ENCODE data around the gene TRAM2.

TRAM2 gene

DNA sequence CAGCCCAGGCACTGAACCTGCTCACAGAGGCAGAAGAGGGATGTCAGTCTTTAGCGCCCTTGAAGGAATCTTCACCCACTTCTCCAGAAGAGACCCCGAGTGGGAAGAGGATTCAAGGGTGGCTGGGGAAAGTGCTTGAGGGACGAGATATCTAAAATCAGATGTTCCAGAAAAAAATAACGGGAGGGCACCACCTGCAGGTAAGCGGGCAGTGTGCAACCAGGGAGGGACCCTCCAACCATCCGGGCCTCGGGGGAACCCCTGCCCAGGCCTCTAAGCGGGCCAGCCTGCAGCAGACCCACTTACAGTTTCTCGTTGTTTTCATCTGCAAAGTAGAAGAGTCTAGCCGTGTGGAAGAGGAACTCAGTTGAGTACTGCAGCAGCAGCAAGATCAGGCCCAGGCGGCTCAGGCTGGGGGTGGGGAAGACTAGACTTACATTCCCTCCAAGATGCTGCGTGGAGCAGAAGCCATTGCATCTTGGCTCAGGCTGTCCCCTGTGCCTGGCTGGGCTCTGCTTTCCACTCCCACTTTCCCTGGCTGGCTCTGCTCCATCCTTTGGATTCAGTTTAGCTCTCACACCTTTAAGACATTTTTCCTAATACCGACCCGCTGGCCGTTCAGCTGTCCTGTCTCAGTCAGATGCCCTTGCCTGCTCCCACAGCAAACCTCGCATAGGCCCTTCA lies 71.0 kb downstream of the TRAM2 start:
- FAIRE-seq: no peak

DNA sequence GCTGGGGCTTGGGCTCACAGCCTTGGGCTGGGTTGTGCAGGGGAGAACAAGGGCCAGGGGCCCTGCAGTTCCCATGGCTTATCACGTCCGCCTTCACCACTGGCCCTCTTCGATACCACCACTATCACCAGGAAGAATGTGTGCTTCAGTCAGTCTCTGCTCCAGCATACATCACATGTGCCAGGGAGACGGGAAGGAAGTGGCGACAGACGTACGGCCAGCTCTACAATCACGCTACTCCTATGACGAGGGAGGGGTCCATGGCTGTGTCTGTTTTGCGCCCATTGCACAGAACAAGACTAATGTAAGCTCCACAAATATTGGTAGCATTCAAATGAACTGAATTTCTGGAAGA lies 72.1 kb downstream of the TRAM2 start:
- no peak for FAIRE-seq

DNA sequence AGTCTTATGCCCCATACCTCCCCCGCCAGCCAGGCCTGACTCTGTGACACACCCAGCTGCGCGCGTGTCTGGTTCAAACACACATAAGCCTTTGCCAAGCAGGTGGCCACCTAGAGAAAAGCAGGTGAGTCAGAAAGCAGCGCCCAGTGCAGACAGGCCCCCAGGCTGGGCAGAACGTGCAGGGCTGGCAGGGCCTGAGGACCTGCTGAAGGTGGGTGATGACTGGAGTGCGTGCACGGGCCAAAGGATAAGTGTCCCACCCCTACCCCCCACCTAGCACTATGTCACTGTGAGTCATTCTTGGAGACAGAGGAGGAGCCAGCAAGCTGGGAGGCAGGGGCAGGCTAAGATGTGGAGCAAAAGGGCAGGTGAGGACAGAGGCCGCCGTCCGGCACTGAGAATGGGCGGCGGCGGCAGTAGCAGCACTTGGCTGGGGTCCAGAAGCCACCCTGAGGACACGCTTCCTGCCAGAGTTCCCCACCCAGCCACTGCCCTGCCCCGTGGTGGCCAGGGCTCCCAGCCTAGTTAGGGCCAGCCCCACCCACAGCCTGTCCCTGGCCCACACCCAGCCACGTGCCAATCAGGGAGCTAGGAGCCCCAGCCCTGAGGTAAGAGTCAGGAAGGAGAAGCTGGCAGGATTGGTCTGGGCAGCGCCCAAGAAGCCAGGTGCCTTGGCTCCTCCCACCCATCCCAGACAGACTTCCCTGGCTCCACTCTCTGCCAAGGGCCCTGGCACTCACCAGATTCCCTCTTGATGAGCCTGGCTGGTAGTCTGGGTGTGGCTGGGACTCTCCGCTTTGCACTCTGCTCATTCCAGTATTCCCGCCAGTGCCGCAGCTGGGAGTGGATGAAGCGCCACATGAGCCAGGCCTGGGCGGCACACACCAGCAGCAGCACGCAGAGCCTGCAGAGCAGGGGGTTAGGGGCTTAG lies 72.7 kb downstream of the TRAM2 start:
- no peak for FAIRE-seq

DNA sequence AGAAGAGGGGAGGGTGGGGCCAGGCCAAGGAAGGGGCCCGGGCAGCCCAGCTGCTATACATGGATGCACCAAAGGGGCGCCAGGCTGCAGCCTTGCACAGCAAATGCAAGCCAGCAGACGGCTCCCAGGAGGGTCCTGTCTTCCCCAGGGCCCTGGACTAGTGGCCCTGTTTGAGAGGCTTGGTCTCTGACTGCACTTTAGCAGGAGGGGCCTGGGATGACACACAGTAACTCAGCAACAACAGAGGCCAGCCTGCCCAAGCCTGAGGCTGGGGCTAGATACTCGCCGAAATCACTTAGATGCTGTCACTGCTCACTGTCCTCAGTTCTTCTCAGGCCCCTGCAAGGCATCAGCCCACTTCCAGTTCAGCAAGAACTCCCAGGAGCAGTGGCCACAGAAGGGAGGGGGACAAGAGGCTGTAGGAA lies 73.5 kb downstream of the TRAM2 start:
- FAIRE-seq: no peak

DNA sequence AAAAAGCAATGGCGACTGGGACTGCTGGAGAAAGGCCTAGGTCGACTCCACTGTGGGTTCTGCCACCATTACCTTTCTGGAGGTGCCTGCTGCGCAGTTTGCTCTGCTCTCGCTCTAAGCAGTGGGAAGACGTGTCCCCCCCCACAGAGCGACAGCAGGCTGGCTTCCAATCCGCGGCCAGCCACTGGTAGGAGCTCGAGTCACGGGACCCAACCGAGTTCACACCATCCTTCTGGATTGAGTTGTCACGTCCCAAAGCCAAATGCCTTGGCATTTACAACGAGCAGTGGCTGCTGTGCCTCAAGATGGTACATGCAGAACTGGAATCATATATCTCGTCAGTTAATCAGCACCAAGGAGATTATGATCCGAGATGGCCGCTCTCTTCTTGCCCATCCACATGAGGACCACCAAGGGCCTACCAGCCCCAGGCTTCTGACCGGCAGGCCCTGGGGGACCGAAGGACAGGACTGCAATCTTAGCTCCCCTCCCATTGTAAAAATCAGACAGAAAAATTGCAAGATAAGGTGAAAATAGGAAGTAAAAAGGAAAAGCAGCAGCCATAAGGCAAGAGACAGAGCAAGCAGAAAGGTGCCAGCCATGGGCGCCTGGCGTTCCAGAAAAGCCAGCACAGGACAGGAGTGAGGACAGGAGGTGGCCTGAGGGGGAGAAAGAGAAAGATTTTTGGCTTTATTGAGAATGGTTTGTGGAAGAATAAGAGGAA lies 74.4 kb downstream of the TRAM2 start:
- FAIRE-seq: no peak

DNA sequence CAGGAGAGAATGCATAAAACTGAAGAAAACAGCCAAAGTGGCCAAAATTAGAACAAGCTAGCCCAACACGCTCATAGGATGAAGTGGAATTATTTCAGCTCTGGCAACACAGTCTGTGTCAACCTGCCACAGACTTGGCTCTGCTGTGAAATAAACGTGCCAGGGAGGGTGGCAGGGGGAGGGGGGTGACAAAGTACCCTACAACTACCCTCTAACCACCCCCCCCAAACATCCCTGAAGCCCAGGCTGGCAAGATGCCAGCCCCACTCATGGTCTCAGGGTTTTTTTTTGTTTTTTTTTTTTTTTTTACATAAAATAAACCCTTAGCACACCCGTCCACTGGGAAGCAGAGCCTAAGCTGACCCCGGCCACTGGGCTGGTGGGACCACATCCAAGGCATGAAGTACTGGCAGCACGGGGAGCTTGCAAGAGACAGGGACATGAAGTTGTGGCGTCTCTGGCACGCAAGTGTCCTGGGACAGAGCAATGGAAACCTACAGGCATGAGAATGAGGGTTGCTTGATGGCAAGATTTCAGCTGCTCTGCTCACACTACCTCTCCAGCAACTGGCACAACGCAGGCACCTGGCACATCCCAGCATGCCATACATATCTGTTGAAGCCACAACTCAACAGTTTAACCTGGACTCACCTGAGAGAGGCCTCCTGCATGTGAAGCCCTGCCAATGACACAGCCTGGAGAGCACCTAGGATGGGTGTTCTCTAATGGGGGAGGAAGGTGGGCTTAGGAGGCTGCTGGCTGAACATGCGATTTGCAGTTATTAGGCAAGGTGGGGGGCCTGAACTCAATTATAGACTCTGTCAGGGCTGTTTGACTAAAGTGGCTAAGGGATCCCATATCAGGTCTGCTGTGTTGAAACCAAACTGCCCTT lies 76.4 kb downstream of the TRAM2 start:
- no peak for FAIRE-seq

DNA sequence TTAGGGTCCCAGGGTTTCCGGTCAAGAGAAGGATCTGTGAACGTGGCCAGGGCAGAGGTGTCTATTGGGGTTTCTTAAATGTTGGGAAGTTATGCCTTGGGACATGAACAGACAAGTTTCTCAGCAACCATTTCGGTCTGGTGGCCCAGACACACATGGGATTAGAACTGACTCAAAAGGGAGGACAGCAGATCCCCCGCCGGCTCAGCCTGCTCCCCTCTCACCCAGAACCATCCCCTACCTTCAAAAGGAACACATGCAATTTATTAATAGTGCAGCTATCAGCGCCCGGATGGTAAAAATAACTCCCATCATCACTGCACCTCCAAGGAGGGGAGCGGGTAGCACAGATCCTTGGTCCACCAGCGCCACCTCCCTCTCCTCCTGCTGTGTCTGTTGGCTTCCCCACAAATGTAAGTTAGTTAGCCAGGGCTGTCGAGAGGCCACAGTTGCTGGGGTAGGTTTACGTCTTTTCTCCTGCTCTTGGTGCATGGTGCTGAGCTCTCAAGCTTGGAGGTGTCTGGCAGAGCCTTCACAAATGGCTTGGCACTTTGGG lies 77.1 kb downstream of the TRAM2 start:
- FAIRE-seq: no peak

DNA sequence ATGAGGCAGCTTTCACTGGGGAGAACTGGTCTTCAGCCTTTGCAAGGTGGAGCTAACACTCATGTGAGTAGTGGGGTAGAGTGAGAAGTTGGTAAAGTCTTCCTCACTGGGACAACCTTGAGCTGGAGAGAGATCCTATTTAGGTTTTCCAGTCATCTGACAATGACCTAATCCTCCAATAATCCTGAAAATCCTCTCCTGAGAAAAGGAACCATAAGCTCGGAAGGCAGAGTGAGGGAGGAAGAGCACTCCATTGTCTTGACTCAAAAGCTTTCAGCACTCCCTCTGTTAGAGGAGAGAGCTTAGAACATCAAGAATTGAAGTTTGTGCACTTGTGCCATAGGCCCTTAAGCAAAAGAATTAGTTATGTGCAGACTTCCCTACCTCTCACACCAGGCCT lies 77.8 kb downstream of the TRAM2 start:
- FAIRE-seq: no peak

DNA sequence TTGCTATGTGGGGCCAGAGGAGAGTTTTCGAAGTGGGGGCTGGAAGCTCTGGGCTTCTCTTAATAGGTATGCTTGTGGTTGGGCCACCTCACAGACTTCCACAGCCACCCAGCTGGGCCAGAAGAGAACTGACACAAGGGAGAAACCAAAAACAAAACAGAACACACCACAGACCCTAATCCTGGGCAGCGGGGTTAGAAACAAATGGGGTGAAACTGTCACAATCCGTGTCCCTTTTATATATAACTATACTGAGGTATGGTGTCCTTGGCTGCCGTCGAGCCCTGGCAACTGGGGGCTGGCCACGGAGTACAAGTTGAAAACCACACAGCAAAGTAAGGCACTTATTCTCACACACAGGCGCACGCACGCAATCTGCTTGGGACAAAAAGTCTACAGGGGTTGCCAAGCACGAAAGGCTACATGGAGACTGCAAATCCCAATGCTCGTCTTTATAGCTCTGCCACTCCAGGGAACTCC lies 78.3 kb downstream of the TRAM2 start:
- no peak for FAIRE-seq

DNA sequence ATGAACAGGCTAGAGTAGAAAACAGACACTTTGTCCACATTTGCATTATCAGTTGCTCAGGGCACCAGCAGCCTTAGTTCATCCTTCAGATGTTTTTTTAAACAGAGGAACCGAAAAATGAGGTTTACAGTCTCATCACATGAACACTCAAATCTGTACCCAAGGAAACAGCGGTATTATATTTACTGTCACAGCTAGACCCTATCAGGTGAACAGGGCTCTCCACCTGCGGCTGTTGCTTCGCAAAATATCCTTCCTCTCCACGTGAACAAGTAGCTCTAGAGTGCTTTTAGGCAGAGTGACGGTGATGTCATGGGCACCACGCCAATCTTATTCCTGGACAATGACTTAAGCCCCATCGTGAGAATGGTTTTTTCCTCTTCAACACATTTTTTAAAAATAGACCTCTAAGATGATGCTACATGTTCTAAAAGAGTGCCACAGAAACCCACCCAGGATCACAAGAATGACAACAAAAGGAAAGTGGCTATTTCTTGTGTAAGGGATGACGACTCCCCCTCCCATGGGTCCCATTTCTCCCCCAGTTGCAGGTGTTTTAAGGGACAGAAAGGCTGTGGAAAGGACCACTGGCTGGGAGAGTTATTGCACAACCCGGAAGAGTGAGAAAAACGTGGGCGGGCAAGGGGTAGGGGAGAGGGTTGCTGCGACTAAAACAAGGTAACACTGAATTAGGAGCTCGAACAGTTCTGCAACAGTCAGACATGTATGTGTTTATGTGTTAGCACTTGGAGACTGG lies 79.0 kb downstream of the TRAM2 start:
- FAIRE-seq: no peak

DNA sequence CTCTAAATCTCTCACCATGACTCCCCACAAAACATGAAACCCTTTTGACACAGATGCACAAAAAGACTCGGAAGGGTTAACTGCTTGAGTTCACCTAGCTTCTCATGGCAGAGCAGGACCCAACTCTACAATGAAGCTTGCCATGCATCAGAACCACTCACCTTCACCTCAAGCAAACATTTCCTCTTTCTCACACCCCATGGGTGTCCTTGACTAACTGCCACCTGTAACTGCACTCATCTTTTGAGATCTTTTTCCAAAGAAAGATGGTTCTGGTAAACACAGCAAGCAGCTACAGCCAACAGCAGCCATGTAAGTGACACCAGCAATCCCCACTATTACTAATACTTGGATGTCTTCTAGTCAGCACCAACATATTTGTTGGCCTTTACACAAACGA lies 80.2 kb downstream of the TRAM2 start:
- FAIRE-seq: no peak

DNA sequence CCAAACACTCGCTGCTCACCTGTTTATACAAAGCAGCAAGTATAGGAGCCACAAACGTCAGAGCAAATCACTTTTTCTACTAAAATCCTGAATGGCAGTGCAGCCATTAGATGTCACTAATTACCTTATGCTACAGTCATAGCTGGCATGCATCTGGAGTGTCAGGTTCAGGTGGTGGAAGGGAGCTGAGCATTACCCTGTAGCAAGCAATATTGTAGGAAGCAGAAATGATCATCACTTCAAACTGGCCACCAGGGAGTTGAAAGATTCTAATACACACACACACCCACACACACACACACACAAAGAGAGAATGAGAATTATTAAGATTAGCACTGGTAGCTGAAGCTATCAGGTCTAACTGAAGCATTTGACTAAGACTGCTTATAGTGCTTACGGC lies 80.9 kb downstream of the TRAM2 start:
- FAIRE-seq: no peak

DNA sequence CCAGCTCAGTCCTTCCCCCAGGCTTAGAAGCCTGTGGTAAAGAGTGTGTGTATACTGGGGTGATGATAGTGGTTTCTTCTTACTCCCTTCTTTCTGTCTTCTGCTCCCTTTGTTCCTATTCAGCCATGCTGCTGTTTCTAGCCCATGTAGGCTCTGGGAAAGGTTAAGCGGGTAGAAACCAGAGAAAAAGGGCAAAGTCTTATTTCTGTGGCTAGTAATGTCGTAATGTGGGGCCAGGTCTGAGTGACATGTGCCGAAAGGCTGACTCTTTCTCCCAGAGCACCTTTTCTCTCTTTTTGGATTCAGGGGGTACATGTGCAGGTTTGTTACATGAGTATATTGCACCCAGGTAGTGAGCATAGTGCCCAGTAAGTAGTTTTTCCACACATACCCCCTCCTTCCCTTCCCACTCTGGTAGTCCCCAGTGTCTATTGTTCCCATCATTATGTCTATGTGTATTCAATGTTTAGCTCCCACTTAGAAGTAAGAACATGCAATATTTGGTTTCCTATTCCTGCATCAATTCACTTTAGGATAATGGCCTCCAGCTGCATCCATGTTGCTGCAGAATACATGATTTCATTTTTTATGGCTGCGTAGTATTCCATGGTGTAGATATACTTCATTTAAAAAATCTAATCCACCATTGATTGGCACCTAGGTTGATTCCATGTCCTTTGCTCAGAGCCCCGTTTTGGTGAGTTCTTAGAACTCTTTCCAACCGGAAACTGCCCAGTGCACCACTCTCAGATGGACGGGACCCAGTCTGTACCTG lies 82.4 kb downstream of the TRAM2 start:
- FAIRE-seq: no peak

DNA sequence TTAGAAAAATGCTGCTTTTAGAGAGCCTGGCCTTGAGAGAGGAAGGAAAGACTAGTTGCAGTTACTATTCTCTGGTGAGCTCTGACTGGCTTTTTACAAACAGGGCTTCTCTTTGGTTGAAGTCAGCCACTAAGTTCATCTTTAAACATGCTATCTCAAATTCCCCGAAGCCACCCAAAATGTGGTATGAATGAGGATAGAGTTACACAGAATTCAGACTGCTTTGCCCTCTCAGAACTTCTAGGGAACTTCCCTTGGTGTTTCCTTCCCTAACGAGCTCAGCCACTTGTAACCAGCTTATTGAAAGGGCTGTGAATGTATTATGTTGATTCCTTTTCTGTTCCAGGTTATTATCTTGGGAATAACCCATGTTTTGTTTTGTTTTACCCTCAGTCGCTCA lies 83.2 kb downstream of the TRAM2 start:
- FAIRE-seq: no peak

DNA sequence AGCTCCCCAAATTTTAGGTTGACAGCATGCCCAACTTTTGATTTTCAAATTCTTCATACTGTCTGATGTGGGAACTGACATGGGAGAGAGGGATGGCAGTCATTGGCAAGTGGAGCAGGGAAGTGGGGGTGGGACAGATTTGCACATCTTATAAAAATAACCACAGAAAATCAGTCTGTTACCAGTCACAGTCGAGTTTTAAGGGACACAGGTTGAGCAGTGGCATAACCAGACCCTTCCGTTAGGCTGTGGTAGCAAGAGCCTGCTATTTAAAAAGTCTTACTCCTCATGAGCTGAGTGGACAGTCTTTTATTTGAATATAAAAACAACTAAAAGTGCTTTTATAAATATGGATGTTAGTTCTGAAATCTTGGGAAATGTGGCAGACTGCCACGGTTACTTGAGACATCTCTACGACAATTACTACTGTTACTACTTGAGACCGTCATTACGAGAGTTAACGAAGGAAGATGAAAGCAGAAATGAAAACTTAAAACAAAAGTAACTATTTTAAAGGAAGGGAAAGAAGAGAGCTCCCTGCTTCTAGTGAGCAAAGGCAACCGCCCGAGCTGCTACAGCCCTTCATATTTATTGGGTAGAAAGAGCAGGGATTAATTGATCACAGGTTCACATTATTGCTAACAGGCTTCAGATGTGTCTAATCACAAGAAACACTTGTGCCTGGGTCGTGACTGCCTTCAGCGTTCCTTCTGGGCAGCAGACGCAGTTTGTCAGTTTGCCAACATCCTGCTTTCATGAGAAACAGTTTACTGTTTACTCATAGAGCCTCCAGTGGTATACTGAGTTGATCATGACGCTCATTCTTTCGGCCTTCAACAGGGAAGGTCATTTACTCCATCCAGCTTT lies 85.4 kb downstream of the TRAM2 start:
- no peak for FAIRE-seq

DNA sequence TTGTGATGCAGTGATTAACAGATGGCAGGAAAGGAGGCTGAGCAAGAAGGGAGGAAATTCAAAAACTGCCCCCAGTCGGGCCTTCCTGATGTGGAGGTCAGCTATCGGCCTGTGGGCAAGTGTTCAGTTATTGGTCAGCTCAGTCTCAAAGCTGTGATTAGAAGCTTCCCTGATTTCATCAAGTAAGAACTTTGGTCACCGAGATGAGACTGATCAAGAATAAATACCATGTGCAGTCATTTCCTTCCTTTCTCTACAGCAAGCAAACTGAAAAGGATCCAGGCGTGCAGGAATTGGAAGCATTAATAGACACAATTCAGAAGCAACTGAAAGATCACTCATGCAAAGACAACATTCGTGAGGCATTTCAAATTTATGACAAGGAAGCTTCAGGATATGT lies 87.0 kb downstream of the TRAM2 start:
- FAIRE-seq: no peak

DNA sequence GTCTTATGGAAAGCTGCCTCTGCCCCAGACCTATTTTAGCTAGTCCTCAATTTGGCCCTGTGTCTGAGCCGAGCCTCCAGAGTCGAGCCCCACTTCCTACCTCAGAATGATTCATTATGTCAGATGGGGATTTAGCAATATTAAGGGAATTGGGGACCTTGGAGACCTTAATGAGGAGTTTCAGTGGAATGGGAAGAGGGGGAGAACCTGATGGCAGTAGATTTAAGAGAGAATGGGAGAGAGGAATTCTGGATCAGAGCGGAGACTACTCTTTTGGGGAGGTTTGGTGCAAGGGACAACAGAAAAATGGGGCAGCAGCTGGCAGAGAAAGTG lies 93.2 kb downstream of the TRAM2 start:
- no peak for FAIRE-seq

DNA sequence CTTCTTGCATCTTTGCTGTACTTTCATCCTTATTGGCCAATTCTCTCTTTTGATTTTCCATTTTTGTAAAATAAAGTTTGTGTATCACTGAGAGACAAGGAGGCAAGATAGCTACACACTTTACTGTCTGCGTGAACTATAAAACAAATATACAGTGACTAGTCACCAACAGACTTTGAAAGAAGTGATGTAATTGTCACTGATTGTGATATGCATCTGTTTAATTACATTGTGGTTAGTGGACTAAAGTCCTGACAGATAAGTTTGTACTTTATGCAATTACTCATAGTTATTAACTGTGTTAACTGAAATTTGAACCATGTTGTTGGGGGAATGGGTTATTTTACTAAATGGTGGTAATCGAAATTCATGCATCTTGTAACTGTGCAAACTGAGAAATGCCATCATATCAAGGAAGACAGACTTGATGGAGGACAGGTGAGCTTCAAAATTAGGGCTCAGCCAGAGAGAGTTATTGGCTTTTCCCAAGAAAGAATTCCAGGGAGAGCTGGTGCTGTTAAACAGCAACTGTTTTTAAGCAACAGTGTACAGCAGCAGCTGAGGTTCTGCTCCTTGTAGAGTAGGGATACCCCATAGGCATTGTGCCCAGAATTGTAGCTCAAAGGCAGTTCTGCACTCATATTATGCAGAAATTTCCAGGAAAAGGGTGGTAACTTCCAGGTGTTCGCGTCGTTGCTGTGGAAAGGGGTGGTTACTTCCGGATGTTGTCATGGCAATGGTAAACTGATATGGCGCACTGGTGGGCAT lies 93.8 kb downstream of the TRAM2 start:
- FAIRE-seq: no peak

DNA sequence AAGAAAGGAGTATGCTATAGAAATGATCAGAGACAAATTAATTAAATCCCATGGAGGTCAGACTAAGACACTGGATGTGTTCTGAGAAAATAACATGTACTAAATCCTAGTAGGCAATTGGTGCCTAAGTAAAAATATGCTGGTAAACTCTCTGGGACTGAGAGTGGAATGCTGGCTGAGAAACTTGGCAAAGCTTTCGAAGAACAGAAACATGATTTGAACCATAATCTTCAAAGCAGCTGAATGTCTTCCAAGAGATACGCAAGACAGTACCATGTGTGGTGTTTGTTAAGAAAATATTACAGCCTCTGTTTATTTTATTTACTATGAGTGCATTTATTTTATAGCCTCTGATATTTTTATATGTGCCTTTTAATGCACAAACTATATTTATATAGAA lies 101.6 kb downstream of the TRAM2 start:
- no peak for FAIRE-seq
